GM21360 (cell line): ENCODE results near the gene ZBED4.
A peak's percentile ranks its signal among the peaks of the same experiment; 100 is the strongest.

Experiments used
- ATAC-seq: cut with Tn5 transposase; IDR thresholded peaks from one replicate; pipeline ENCODE4 v1.9.1; 2021; ENCODE audit warnings: mild to moderate bottlenecking, moderate library complexity; ENCODE audit not compliant: unreplicated experiment

Gene ZBED4

DNA sequence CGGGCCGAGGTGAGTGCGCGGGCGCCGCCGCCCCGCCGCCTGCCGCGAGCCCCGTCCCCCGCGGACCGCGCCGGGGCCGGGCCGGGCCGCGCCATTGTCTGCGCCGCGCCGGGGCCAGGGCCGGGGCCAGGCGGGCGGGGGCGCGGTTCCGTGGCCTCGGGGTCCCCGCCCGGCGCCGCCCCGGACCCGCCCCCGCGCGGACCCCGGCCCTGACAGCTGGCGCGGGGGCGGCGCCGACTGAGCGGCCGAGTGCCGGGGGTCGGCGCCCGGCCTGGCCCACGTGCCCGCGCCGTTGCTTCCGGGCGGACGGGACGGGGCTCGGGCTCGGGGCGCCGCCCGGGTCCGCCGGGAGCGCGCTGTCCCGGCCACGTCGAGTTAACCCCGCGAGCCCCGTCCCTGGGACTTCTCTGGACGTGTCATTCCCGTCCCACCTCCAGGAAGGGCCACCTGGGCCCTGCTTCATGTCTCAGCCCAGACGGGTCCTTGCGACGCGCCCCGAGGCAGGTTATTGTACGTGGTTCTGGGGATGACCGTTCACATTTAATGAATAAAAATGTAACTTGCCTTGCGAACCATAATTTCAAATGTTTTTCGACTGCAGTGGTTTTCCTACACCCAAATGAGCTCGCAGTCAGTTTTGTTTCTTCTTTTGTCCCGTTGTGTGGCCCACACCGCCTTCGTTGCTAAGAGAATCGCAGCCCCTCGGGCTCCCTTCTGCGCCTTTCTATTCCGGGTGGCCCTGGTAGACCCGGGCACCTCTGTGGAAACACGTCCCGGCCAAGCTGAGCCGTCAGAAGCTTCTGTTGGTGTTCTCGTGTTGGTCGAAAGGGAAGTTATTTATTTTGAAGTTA, 562 bp downstream of the ZBED4 start:
- peak; percentile 24 for ATAC-seq

DNA sequence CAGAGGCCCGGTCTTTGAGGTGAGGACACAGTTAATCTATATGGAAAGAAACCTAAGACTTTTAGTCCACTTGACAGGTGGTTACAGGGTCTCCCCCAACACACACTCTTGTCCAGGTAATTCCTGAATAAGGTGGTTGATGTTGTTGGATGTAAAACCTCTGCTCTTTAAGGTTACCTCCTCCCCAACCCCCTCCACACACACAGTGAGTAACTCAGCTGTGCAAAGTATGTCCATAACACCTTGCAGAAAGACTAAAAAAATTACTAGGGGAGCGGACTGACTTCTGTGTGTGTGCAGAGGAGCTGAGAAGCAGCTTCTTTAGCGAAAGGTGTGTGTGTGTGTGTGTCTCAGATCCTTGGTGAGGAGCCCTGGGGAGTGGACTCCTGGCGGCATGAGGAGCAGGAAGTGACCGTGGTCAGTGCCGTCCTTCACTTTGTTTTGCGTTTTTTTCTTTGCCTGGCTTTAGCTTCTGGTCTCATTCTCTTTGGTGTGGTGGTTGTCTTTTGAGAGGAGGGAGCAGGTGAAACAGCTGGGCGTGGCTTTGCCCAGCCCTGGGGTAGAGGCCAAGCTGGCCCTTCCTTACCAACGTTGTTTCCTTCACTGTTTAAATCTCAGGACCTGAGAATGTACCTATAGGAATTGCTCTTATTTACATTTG, 1.7 kb downstream of the ZBED4 start:
- ATAC-seq, result no peak

DNA sequence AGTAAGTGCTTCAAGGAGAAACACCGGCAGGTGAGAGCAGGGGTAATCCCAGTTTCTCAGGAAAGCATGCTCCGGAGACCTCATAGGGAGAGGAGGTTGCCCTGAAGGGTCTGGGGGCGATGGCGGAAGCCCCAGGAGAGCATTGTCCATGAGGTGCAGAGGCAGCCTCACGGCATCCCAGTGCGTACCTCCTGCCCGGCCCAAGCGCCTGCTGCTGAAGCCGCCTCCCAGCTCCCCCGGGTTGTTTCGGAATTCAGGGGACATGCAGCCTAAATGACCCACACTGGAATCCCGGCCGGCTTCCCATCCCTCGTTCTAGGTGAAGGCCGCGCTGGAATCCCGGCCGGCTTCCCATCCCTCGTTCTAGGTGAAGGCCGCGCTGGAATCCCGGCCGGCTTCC, 2.7 kb downstream of the ZBED4 start:
- no peak for ATAC-seq

DNA sequence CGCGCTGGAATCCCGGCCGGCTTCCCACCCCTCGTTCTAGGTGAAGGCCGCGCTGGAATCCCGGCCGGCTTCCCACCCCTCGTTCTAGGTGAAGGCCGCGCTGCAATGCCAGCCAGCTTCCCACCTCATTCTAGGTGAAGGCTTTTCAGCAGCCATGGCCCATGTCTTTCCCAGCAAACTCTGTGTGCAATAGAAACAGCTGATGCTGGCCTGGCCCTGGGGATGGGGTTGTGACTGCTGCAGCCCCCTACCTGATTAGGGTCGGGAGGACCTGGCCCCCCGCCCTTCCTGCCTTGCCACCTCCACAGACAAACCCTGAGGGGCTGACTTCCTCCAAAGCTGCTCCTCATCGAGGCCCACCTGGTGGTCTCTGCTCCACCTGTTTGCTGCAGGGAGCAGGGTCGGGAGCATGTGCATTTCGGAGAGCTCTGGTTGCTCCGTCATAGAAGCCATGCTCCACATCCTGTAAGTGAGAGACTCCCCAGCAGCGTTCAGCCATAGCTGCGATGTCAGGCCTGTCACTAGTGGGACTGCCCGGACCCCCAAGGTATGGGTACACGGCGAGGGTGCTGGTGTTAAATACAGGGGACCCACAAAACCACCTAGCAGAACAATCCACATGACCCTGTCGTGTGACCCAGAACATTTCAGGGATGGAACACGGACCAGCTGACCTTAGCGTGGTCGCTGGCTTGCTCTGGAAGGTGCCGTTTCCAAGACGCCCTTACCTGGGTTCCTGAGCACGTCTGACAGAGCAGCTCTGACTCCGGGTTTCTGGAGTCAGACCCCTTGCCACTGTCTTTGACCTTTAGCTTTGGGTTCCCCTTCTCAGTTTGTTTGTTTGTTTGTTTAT, 3.3 kb downstream of the ZBED4 start:
- ATAC-seq, result no peak

DNA sequence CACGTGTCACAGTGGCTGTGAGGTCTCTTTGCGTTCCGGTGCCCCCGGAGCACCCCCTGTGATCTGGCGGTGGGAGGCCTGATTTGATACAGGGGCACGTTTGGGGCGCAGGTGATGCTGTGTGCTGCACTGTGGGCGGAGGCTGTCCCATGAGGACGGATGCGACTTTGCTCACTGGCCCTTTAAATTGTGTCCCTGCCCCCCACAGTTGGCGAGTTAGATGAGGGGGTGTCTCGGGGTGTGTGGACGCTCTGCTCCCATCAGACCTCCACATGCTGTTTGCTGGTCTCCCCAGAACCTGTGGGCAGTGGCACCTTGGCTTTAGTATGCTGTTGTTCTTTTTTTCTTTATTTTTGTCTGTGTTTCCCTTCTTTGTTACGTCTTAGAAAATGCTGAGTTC, 5.2 kb downstream of the ZBED4 start:
- no peak for ATAC-seq

DNA sequence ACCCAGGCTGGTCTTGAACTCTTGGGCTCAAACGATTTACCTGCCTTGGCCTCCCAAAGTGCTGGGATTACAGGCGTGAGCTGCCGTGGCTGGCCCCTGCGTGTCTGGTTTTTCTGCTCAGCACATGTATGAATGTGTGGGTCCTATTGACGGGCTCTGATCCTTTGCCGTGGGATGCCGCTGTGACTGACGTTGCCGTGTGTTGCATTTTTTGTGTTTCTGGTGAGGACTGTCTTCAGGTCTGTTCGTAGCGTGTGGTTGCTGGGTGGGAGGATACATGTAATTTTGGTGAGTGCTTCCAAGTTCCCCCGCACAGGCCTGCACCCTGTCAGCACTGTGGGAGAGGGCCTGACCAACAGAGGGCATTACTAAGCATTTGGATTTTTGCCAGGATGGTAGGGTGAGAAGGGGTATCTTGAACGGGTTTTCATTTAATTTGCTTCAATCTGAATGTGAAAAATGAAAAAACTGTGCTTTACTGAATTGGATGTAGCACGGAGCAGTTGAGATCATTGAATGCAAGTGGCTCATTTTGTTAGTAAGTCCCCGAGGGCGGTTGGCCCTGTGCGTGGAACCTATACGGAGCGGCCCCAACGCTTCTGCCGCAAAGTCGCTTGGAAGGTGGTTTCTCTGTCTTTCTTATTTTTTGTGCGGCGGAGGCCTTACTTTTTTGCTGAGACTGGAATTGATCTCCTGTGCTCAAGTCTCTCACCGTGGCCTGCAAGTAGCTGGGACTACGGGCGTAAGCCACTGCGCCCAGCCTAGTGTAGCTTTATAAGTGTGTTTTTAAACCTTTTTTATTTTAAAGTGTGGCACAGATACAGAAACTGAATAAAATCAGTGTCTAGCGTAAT, 8.2 kb downstream of the ZBED4 start:
- no peak for ATAC-seq

DNA sequence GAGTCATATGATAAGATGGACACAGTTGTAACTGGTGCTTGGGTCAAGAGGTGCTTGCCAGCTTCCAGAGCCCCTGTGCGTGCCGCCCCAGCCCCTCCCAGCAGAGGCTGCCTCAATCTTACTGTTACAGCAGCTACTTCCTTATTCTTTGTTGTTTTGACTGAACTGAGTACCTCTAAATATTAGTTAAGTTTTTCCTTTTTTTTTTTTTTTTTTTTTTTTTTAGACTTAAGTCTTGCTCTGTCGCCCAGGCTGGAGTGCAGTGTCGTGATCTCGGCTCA, 8.8 kb downstream of the ZBED4 start:
- no peak for ATAC-seq

DNA sequence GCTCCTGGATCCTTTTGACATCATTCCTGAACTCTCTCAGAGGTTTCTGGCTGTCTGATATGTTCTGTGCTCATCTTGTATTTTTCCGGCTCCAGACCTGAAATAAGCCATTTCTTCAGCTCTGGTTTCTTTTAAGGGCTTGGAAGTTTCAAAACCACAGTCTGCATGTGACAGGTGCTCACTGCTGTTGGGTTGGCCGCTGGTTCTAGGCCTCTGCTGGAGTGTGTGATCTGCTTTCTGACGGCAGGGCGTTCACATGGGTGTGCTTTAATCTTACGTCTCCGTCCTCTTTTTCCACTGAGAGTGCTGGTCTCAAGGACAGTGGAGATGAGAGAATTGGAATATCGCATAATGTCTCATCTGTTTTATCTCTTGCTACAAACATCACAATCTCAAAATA, 10.3 kb downstream of the ZBED4 start:
- no peak for ATAC-seq

DNA sequence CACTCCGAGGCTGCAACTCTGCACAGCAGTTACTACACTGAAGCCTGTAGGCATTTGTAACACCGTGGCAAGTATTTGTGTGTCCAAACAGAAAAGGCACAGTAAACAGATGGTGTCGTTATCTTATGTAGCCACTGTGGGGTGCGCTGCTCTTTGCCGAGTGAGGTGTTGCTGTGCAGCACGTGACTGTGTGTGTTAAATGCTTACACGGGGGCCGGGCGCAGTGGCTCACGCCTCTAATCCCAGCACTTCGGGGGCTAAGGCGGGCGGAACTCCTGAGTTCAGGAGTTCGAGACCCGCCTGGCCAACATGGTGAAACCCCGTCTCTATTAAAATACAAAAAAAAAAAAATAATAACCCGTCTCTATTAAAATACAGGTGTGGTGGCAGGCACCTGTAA, 11.5 kb downstream of the ZBED4 start:
- ATAC-seq, result no peak

DNA sequence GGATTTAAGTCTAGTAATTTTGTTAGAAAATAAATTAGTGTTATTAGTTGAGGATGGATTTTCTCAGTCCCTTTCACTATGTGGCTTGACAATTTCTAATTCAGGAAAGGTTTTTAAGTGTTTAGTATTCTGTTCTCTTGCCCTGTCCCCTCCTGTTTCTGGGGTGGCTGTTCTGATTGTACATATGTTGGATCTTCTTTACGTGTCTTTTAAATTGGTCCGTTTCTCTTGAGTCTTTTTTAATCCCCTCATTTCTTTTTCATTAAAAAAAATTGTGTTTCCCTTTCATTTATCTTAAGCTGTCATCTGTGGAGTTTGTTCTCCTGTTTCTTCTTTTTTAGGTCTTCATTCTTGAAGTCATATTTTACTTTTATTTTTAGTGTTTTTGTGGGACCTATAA, 12.5 kb downstream of the ZBED4 start:
- ATAC-seq, result no peak

DNA sequence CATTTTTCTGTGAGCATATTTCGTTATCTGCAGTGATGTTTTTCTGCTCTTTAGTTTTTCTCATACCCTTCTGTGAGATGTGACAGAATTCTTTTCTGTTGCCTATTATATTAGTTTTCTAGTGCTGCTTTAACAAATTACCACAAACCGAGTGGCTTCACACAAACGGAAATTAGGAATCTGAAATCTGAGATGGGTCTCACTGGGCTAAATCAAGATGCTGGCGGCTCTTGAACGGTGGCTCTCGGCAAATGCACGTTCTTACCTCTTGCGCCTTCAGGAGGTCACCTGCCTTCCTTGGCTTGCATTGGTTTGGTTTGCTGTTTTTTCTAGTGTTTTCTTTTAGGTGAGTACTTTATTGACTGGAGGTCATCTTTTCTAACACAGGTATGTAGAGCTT, 13.0 kb downstream of the ZBED4 start:
- ATAC-seq, result no peak

DNA sequence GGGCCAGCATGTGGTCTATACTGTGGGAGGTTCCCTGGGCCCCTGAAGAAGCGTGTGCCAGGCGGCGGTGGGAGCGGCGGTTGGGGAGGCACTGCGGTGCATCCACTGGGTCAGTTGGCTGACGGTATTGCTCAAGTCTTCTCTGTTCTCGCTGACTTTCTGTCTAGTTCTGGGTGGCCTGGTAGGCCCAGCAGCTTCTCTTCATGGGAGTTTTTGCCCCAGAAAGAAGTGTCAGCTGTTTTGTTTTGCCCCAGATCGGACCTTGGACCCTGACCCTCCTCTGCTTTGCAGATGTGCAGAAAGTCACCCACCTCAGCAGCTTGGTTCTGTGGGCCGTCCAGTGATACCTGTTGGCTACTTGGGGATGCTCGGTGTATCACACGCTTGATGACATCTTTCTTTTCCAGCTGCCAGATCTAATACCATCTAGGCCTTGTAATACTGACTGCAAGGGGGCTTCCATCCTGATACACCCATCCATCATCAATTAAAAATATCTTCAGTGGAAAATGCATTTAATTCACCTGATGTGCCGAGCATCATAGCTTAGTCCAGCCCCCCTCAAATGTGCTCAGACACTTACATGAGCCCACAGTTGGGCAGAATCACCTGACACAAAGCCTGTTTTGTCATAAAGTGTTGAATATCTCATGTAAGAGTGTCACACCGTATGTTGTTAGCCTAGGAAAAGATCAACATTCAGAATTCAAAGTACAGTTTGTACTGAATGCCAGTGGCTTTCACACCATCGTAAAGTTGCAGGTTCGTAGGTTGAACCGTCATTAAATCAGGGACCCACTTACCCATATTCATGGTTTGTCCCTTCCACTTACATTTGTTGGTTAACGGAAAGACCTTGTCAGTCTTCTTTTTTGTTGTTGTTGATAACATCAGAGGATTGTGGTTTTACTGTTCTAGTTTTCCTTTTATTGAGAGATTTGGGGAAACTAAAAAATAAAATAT, 13.9 kb downstream of the ZBED4 start:
- ATAC-seq, result no peak

DNA sequence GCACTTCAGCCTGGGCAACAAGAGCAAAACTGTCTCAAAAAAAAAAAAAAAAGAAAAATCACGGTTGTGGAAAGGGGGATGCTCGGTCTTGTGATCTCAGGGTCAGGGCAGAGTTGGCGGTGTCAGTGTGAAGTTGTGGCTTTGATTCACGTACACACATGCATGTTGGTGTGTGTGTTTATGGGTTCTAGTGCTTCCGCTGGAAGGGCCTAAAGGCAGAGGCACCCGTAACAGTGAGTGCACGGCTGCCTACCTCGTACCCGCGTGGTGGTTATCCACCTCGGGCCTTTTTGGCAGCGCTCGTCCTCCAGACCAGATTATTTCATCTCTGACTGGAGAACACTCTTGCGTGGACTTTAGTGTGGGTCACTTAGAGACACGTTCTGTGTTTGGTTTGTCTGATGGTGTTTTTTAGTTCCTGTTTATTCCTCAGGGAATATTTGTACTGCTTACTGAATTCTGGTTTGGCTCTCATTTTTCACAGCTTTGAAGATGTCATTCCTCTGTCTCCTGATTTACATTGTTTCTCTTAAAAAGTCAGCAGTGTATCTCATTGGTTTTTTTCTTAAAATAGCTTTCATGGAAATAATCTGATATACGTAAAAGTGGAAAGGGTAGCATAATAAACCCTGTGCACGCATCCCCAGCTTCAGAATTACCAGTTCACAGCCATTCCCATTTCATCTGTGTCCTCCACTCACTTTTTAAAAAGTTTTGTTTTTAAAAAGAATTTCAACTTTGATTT, 15.6 kb downstream of the ZBED4 start:
- no peak for ATAC-seq

DNA sequence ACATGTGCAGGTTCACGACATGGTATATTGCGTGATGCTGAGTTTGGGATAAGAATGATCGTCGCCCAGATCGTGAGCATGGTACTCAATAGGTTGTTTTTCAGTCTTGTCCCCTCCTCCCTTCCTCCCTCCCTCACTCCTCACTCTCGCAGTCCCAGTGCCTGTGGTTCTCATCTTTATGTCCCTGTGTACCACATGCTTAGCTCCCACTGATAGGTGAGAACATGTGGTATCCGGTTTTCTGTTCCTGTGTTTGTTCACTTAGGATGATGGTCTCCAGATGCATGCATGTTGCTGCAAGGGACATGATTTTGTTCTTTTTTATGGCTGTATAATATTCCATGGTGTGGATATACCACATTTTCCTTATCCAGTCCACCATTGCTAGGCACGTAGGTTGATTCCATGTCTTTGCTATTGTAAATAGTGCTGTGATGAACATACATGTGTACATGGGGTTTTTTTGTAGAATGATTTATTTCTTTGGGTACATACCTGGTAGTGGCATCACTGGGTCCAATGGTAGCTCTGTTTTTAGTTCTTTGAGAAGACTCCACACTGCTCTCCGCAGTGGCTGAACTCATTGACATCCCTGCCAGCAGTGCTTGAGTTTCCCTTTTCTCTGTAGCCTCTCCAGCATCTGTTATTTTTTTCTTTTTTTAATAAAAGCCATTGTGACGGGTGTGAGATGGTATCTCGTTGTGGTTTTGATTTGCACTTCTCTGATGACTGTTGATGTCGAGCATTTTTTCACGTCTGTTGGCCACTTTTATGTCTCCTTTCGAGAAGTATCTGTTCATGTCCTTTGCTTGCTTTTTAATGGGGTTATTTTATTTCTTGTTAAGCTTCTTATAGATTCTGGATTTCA, 16.4 kb downstream of the ZBED4 start:
- ATAC-seq, result no peak

DNA sequence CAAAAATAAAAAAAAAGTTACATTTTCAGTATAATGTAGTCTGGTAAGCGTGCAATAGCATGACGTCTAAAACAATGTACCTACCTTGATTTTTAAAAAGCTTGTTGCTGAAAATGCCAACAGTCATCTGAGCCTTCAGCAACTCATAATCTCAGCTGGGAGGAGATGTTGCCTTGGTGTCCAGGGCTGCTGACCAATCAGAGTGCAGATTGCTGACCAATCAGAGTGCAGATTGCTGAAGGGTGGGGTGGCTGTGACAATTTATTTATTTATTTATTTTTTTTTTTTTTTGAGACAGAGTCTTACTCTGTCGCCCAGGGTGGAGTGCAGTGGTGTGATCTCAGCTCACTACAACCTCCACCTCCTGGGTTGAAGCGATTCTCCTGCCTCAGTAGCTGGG, 17.8 kb downstream of the ZBED4 start:
- ATAC-seq, result no peak

DNA sequence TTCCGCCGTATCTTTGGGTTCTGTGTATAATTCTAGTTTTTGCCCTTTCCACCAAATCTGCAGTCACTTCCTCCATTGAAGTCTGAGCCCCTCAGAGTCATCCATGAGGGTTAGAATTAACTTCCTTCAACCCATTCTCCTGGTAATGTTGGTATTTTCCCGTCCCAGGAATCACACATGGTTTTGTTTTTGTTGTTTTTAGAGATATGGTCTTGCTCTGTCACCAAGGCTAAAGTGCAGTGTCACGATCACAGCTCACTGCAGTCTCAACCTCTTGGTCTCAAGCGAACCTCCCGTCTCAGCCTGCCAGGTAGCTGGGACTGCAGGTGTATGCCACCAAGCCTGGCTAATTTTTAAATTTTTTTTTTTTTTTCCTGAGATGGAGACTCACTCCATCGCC, 18.7 kb downstream of the ZBED4 start:
- ATAC-seq, result no peak

DNA sequence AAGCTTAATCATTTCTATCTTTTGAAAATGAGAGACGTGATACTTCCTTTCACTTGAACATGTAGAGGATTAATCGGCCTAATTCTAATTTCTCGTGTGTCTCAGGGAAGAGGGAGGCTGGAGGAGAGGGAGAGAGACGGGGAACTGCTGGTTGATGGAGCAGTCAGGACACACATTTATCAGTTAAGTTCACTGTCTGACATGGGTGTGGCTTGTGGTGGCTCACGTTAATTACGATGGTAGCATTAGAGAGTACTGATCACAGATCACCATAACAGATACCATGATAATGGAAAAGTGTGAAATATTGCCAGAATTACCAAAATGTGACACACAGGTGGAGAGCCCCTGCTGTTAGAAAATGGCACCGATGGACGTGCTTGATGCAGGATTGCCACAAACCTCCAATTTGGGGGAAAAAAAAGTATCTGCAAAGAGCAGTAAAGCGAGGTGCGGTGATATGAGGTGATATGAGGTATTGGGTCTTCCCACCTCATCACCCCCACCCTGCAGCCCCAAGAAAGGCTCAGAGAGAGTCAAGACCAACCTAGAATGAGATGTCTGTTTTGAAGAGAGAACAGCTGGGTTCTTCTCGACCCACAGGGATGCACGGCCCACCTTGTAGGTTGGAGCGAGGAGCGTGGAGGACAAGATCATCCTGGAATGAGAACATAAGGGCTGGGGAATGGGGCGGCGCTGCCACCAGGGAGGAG, 19.7 kb downstream of the ZBED4 start:
- no peak for ATAC-seq

DNA sequence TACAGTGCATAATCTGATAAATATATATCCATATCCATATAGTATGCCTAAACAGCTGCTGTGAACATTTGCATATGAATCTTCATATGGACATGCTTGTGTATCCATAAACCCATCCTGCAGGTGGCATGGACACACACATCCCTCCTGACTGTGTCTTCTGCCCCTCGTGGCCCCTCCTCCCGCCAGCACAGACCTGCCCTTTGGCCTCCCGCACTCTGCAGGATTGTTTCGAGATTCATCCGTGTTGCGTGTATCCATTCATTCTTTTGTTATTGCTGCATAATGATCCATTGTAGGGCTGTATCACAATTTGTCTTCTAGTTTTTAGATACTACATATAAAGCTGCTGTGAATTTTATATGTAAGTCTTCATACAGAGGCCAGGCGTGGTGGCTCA, 24.0 kb downstream of the ZBED4 start:
- no peak for ATAC-seq
